GM08714 (cell line): ENCODE results near the gene KRTAP10-9.
"Not testable (repeated sequence)": the region's sequence is repeated elsewhere in the genome, so short reads cannot be mapped to it uniquely, and the experiment has no call there.

Source experiments
- H3K4me3 ChIP-seq: fragments of 200-500 bp; sonication (Bioruptor generic); 2 replicates; pipeline ENCODE4 v1.5.1; 2014; ENCODE audit warnings: mild to moderate bottlenecking, low read length, inconsistent platforms
- ZNF274 ChIP-seq: IDR thresholded peaks from 2 replicates; pipeline ENCODE4 v1.6.1; 2012; ENCODE audit warnings: mild to moderate bottlenecking, low read depth, low read length

KRTAP10-9 gene

GRCh38 chr21:44603911-44604310, 23.0 kb upstream of the KRTAP10-9 start:
- H3K4me3 ChIP-seq: no peak overlapping the region
- no peak for TF ChIP-seq ZNF274

- no peak for TF ChIP-seq ZNF274
- H3K4me3 ChIP-seq: no peak overlapping the region
These were observed 20.4 kb upstream of the KRTAP10-9 start for GRCh38 chr21:44606495-44606894.

GRCh38 chr21:44609193-44609592, 17.7 kb upstream of the KRTAP10-9 start:
- TF ChIP-seq ZNF274: no peak
- no peak overlapping the region for H3K4me3 ChIP-seq

- not testable (repeated sequence) for H3K4me3 ChIP-seq
These were observed 16.6 kb upstream of the KRTAP10-9 start for GRCh38 chr21:44610157-44610843.

DNA sequence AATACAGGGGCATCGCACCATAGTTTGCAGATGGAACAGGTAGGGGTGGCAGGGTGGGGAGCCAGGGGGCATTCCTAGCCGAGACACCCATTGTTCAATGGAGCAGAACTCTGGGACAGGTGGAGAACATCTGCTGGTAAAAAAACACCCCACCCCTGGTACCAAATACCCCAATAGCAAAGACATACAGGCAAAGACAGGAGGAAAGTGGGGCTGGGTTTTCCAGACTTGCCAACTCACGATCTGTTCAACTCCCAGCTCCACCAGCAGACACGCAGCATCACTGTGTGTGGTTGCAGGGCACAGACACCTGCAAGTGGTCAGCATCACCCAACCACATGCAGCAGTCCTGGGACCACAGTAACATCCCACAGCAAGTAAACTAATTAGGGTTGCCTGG, 15.3 kb upstream of the KRTAP10-9 start:
- H3K4me3 ChIP-seq: no peak overlapping the region
- no peak for TF ChIP-seq ZNF274

DNA sequence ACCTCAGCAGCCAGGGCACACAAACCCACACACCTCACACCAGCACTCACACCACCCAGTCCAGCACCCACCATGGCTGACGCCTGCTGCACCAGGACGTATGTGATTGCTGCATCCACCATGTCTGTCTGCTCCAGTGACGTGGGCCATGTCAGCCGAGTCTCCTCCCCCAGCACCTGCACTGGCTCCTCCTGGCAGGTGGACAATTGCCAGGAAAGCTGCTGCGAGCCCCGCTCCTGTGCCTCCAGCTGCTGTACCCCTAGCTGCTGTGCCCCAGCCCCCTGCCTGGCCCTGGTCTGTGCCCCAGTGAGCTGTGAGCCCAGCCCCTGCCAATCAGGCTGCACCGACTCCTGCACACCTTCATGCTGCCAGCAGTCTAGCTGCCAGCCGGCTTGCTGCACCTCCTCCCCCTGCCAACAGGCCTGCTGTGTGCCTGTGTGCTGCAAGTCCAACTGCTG, 14.8 kb upstream of the KRTAP10-9 start, which contains the start of gene KRTAP10-8:
TSS of gene KRTAP10-8 (plus strand) at position 51 of the 458 bp plus-strand sequence. CDS start at position 73, 22 bp downstream.
- TF ChIP-seq ZNF274: no peak
- H3K4me3 ChIP-seq: no peak within 1 kb of the TSS

DNA sequence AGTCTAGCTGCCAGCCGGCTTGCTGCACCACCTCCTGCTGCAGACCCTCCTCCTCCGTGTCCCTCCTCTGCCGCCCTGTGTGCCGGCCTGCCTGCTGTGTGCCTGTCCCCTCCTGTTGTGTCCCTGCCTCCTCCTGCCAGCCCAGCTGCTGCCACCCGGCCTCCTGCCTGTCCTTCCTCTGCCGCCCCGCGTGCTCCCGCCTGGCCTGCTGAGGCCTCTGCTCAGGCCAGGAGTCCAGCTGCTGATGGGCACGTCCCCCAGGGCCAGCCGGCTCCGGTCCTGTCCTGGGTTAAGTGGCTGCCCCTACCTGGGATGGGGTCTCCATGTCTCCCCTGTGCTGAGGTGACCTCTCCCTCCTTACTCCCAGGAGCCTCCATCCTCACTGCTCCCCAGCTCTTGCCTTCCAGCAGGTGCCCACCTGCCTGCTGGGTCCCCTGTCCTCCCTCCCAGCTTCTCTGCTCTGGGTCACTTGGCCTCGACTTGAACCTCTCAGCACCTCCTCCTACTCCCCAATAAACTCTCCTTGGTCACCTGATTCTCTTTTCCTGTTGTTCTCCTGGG, 14.1 kb upstream of the KRTAP10-9 start:
- TF ChIP-seq ZNF274: no peak
- H3K4me3 ChIP-seq: no peak overlapping the region

GRCh38 chr21:44613386-44614155, 13.3 kb upstream of the KRTAP10-9 start:
- no peak overlapping the region for H3K4me3 ChIP-seq
- no peak for TF ChIP-seq ZNF274

DNA sequence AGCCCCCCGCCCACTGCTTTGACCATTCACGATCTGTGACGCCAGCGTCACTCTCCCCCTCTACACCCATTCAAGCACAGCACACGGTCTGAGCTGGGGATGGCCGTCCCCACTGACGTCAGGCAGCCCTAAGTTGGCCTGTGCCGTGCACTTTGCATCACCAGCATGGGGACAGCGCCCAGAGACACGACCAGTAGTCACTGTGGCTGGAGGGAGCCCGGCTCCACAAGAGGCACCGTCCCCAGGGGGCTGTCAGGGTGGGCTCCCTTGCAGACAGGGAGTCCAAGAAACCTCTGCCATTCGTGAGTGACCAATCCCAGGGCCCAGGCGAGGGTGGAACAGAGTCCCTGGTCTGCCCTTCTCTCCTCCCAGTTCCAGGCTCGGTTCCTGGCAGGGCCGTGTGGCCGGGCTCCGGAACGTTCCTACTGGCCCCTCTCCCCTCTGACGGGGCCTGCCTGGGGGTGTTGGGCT, 12.7 kb upstream of the KRTAP10-9 start:
- no peak overlapping the region for H3K4me3 ChIP-seq
- no peak for TF ChIP-seq ZNF274

GRCh38 chr21:44614961-44615391, 11.9 kb upstream of the KRTAP10-9 start:
- TF ChIP-seq ZNF274: no peak
- no peak overlapping the region for H3K4me3 ChIP-seq

GRCh38 chr21:44615466-44615865, 11.4 kb upstream of the KRTAP10-9 start:
- H3K4me3 ChIP-seq: no peak overlapping the region
- no peak for TF ChIP-seq ZNF274

GRCh38 chr21:44615911-44616590, 10.8 kb upstream of the KRTAP10-9 start:
- no peak for TF ChIP-seq ZNF274
- no peak overlapping the region for H3K4me3 ChIP-seq

DNA sequence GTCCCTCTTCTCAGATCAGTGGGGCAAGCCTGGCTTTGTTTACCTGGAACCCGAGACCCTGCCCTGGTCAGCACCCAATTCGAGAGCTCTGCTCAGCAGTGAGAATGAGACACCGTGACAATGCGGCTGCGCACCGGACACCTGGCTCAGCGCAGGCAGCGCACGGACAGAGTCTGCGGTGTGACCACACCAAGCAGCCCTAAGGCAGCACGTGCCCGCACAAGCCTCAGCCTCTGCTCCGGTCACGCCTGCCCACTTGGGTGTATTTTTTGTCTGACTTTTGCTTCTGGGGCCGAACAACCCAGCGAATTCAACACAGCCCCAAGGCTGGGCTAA, 10.3 kb upstream of the KRTAP10-9 start:
- H3K4me3 ChIP-seq: no peak overlapping the region
- TF ChIP-seq ZNF274: no peak

DNA sequence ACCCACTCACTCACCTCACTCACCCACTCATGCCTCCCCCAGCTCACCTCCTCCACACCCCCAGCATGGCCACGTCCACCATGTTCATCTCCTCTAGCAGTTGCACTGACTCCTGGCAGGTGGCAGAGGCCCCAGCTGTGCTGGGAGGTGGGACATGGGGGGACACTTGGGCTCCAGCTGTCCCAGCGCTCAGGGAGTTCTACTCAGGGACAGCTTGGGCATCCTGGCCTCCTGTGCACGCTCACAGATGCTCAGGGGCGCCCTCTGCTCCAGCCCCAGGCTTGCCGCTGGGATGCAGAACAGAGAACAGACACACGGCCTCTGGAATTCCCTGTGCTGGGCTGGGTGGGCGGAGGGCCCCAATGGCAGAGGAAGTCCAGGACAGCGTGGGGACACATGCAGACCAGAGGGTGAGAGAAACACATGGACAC, 9.8 kb upstream of the KRTAP10-9 start:
- TF ChIP-seq ZNF274: no peak
- no peak overlapping the region for H3K4me3 ChIP-seq

DNA sequence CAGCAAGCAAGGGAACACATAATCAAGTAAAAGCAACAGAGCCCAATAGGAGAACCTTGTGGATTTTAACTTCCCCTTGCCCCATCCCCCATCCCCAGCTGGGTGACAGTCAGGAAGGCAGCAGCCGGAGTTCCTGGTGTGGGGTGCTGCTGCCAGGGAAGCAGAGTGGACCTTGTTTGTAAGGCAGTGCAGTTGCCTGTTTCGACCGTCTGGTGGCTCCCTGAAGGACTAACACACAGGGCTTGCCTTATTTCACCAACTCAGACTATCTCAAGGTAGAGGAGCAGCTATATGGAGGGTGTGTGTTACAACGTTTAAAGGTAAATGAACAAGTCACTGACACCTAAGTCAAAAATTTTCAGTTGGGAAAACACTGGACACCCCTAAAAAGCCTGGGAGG, 8.4 kb upstream of the KRTAP10-9 start:
- no peak overlapping the region for H3K4me3 ChIP-seq

More for the DNA sequence above, 8.4 kb upstream of the KRTAP10-9 start:
- TF ChIP-seq ZNF274: no peak
